Mucosa of descending colon (tissue), 3 donors: ENCODE data around the gene EXPH5. TPM values are rescaled to one million over a fixed set of nuclear protein-coding genes. Genes with fewer than 3 reads are reported as not detected.

Experiments
- ATAC-seq: fragments of 200-7000 bp; cut with Tn5 transposase; one replicate; pipeline ENCODE4 v1.9.1; 2020; ENCODE audit warnings: mild to moderate bottlenecking, moderate library complexity
- DNase-seq, 3 donors: peaks; one replicate each; pipeline ENCODE4 v3.0.0-alpha.2; 2020
- H3K36me3 ChIP-seq: fragments of 200-600 bp; one replicate; pipeline ENCODE4 v1.8.0; 2021; ENCODE audit warnings: low read depth, mild to moderate bottlenecking
- H3K4me1 ChIP-seq: fragments of 200-600 bp; one replicate; pipeline ENCODE4 v1.8.0; 2021; ENCODE audit warnings: low read depth, mild to moderate bottlenecking
- H3K4me3 ChIP-seq: fragments of 200-600 bp; one replicate; pipeline ENCODE4 v1.8.0; 2021; ENCODE audit warnings: mild to moderate bottlenecking
- H3K9me3 ChIP-seq: fragments of 200-600 bp; one replicate; pipeline ENCODE4 v1.8.0; 2021; ENCODE audit warnings: mild to moderate bottlenecking
- CTCF ChIP-seq: fragments of 200-600 bp; IDR thresholded peaks from one replicate; pipeline ENCODE4 v1.8.0; 2022; ENCODE audit warnings: antibody characterized with exemption, mild to moderate bottlenecking
- intact Hi-C, 2 donors: fragments of 100-400 bp; cut with DNase I in 1 of 2; cut with micrococcal nuclease in 1 of 2; formaldehyde crosslinking; loops; one replicate each; pipeline versions ENCODE4 v1.11.0 to v1.11.1; 2022; cut with DNase I, micrococcal nuclease
- total RNA-seq, 3 donors: library from RNA; stranded (reverse); fragmentation: NEBNext Ultra II Directional in 2 of 3; extraction: Animal tissue kit (Norgen Biotek cat#: 25700) in 2 of 3; gene quantifications; one replicate each; pipeline versions ENCODE4 v1.2.1 to v1.2.4, GENCODE V29; 2021 to 2023
- donor health status: DM: no; HTN: no; CAD: no; lungs with moderate emphysema.
- donor health status: DM: no; HTN: no; CAD: no.
- donor health status: DM: no; HTN: yes; CAD: no.

The EXPH5 gene
- total RNA-seq, 3 donors from 2014 or later, result 22.4 to 79.3 (median 26.1) TPM

DNA sequence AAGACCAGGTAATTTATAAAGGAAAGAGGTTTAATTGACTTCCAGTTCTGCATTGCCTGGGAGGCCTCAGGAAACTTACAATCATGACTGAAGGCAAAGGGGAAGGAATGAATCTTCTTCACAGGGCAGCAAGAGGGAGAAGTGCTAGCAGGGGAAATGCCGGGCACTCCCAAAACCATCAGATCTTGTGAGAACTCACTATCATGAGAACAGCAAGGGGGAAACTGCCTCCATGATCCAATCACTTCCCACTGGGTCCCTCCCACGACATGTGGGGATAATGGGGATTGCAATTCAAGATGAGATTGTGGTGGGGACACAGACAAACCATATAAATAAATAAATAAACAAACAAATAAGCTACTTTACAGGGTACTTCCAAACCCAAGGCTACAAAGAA is 28.8 kb upstream of the EXPH5 start:
- no peaks in the 10 kb centered on the region for H3K36me3 ChIP-seq
- H3K9me3 ChIP-seq, result no peaks in the 10 kb centered on the region
- H3K4me3 ChIP-seq, result no peak overlapping the region
- intact Hi-C loops, result no loop called here
- DNase-seq (no peak), ATAC-seq (no peak)
- TF ChIP-seq CTCF, result no peak
- H3K4me1 ChIP-seq, result peaks cover 15% of the 10 kb centered on the region

DNA sequence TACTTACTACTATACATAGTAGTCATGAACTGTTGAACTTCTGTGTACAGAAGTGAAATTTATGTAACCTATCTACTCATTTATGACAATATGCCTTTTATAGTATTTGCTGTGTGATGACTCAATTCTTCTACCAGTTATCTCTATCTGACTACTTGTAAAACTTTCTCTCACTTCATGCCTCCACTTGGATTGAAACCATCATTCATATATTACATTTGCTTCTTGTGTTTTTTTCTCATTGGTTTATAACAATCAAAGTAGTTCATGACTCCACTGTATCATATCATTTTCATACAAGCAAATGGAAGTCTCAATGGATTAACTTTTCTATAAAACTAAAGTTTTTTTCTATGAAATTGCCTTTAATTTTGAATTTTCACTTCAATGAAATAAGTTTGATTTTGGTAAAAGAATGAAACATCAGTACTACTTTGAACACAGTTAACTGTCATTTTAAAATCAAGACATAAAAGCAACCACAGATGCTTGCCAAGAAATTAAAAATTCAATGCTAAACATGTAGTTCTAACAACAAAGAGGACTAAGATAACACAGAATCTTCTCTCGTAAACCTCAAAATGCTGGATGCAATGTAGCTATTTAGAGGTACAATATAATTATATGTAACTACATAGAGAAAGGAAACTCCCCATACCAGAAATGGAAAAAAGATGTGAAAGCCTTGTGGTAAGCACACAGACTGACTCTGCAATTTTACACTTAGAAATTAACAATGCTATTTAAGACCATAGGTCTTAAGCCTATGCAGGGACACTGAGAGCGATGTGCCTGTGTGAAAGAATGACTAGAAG is 27.6 kb upstream of the EXPH5 start:
- Histone ChIP-seq H3K36me3 (no peaks in the 10 kb centered on the region), H3K4me1 (peaks cover 15% of the 10 kb centered on the region), H3K4me3 (no peak overlapping the region), H3K9me3 (no peaks in the 10 kb centered on the region)
- ATAC-seq (peak; percentile 76), DNase-seq (no peak)
- intact Hi-C loops, result no loop called here
- TF ChIP-seq CTCF, result no peak

DNA sequence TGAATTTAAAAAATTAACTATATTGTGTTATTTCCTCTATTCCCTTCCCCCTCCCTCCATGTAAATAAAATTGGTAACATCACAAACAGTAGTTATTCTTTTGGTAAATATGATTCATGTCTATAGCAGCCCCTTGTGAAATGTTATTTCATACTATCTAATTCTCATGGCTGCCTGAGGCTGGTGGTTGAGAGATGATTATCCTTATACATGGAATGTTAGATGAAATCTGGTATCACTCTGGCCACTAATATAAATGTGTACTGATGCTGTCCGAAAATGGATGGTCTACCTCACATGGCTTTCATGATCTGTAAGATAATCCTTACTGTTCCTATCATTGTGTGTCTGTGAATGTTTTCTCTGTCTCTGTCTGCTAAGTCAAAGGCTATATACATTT is 25.0 kb upstream of the EXPH5 start:
- no peaks in the 10 kb centered on the region for H3K9me3 ChIP-seq
- DNase-seq (no peak), ATAC-seq (no peak)
- H3K4me1 ChIP-seq, result peaks cover 11% of the 10 kb centered on the region
- intact Hi-C loops, result no loop called here
- TF ChIP-seq CTCF, result no peak
- no peak overlapping the region for H3K4me3 ChIP-seq
- H3K36me3 ChIP-seq, result no peaks in the 10 kb centered on the region

DNA sequence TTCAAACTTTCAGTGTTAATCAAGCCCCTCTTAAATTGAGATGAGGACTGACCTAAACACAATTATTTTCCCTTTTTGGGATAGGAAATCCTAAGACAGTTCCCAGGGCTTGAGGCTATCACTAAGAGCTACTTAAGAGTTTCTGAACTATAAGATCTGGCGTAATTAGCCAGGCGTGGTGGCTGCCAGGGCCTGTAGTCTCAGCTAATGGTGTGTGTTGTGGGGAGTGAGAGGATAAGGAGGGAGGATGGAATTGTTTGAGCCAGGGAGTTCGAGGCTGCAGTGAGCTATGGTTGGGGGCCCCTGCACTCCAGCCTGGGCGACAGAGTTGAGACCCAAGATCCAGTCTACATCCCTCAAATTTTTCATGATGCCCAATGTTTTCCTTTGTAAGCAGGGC is 23.5 kb upstream of the EXPH5 start:
- no peak for DNase-seq
- no peak for TF ChIP-seq CTCF
- Histone ChIP-seq H3K4me3 (no peak overlapping the region), H3K36me3 (no peaks in the 10 kb centered on the region), H3K4me1 (no peaks in the 10 kb centered on the region), H3K9me3 (no peaks in the 10 kb centered on the region)
- intact Hi-C loops, result no loop called here
- no peak for ATAC-seq

- H3K4me1 ChIP-seq, result no peaks in the 10 kb centered on the region
- H3K4me3 ChIP-seq, result no peak overlapping the region
- H3K36me3 ChIP-seq, result no peaks in the 10 kb centered on the region
- DNase-seq, result no peak
- no peak for TF ChIP-seq CTCF
- no peaks in the 10 kb centered on the region for H3K9me3 ChIP-seq
- ATAC-seq, result peak; percentile 89
- intact Hi-C loops, result no loop called here
These were observed 23.0 kb upstream of the EXPH5 start for GRCh38 chr11:108616549-108616948.
